NB4 (cell line): ENCODE results near the gene PPP1CA.

Source experiments
- DNase-seq: peaks from one replicate; pipeline ENCODE4 v3.0.0; 2010; ENCODE audit warnings: low read depth
- H3K4me3 ChIP-seq: one replicate; pipeline ENCODE4 v1.5.1; 2011; ENCODE audit warnings: mild to moderate bottlenecking, low read depth, low read length, moderate library complexity
- MYC ChIP-seq: IDR thresholded peaks from 2 replicates; pipeline ENCODE4 v1.6.1; 2011; ENCODE audit warnings: low read depth, low read length
- POLR2A ChIP-seq: IDR thresholded peaks from 2 replicates; pipeline ENCODE4 v1.6.1; 2011; ENCODE audit warnings: mild to moderate bottlenecking; ENCODE audit not compliant: insufficient read length; ENCODE audit errors: extremely low read depth
- TF ChIP-seq, protein P1 (sequence below): IDR thresholded peaks from one replicate; pipeline ENCODE4 v1.5.1; 2012; ENCODE audit warnings: low read depth, low read length
- TF ChIP-seq, protein P2 (sequence below): IDR thresholded peaks from 2 replicates; pipeline ENCODE4 v1.6.1; 2011; ENCODE audit warnings: low read depth, low read length

Gene PPP1CA

DNA sequence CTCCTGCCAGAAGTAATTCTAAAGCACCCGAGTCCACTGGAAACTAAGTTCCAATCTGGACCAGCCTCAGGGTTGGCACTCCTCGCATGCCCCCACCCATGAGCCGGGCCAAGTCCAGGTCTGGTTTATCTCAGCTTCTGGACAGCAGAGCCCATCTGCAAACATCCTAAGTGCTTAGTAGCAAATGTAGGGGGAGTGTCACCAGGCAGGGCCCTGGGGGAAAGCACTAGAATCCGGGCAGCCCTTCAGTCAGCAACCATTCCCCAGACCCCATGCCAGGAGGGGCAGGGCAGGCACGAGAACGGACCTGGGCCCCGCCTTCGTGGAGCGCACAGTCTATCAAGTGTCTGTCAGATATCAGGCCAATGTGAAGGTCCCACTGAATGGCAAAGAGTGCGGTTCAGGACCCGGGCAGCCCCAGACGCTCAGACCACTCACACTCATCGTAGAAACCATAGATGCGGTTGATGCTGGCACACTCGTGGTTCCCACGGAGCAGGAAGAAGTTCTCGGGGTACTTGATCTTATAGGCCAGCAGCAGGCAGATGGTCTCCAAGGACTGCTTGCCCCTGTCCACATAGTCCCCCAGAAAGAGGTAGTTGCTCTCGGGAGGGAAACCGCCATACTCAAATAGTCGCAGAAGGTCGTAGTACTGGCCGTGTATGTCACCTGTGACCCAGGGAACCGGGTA, 1.3 kb downstream of the PPP1CA start:
- TF ChIP-seq POLR2A (no peak), MYC (no peak)
- TF ChIP-seq, protein P1, sequence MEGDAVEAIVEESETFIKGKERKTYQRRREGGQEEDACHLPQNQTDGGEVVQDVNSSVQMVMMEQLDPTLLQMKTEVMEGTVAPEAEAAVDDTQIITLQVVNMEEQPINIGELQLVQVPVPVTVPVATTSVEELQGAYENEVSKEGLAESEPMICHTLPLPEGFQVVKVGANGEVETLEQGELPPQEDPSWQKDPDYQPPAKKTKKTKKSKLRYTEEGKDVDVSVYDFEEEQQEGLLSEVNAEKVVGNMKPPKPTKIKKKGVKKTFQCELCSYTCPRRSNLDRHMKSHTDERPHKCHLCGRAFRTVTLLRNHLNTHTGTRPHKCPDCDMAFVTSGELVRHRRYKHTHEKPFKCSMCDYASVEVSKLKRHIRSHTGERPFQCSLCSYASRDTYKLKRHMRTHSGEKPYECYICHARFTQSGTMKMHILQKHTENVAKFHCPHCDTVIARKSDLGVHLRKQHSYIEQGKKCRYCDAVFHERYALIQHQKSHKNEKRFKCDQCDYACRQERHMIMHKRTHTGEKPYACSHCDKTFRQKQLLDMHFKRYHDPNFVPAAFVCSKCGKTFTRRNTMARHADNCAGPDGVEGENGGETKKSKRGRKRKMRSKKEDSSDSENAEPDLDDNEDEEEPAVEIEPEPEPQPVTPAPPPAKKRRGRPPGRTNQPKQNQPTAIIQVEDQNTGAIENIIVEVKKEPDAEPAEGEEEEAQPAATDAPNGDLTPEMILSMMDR: no peak
- TF ChIP-seq, protein P2, sequence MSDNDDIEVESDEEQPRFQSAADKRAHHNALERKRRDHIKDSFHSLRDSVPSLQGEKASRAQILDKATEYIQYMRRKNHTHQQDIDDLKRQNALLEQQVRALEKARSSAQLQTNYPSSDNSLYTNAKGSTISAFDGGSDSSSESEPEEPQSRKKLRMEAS: no peak
- peak overlapping the region; percentile 90 for H3K4me3 ChIP-seq
- DNase-seq: peak; percentile 58

DNA sequence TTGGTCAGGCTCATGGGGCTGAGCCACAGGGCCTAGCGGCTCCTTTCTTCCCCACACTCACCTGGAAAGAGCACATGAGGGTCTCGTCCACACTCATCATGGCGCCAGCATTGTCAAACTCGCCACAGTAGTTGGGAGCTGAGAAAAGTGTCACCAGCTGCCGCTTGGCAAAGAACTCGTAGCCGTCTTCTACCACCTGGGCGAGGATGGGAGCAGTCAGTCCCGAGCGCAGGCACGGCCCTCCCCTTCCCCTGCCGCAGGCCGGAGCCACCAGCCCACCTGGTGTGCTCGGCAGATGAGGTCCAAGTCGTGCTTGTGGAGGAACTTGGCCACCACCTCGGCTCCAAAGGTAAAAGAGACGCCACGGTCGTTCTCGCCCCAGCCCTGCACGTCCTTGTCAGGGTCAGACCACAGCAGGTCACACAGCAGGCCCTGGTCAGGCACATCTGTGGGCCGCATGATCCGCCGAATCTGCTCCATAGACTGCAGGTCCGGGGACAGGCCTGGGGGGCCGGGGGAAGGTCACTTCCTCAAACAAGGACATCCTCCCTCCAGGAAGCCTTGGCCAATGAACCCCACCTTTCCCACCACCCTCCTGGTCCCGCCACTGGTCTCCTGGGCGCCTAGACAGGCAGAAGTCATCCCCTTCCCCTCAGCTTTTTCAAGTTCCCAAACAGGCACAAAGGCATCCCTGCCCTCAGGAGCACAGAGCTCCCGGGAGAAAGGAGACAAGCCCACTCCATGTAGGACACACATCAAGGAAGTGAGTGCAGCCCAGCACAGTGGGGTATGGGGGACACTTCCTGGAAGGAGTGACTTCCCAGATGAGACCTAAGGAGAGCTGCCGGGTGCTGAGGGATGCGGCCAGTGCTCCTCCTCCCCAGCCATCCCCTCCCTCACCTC, 2.7 kb downstream of the PPP1CA start:
- DNase-seq: no peak
- TF ChIP-seq MYC (no peak), POLR2A (no peak)
- TF ChIP-seq, protein P1: no peak
- TF ChIP-seq, protein P2: no peak
- no peak overlapping the region for H3K4me3 ChIP-seq

DNA sequence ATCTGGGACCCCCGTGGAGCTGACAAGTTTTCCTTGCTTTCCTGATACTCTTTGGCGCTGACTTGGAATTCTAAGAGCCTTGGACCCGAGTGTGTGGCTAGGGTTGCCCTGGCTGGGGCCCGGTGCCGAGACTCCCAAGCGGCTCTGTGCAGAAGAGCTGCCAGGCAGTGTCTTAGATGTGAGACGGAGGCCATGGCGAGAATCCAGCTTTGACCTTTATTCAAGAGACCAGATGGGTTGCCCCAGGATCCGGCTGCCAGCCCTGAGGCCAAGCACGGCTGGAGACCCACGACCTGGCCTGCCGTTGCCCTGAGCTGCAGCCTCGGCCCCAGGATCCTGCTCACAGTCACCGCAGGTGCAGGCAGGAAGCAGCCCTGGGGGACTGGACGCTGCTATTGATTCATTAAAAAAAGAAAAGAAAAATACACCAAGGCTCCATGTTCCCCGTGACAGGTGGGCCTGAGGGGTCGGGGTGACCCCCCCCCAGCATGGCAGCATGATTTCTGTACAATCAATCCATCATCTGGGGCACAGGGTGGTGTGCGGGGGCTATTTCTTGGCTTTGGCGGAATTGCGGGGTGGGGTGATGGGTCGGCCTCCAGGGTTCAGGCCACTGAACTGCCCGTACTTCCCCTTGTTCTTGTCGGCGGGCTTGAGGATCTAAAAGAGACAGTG, 3.5 kb downstream of the PPP1CA start:
- DNase-seq: no peak

DNA sequence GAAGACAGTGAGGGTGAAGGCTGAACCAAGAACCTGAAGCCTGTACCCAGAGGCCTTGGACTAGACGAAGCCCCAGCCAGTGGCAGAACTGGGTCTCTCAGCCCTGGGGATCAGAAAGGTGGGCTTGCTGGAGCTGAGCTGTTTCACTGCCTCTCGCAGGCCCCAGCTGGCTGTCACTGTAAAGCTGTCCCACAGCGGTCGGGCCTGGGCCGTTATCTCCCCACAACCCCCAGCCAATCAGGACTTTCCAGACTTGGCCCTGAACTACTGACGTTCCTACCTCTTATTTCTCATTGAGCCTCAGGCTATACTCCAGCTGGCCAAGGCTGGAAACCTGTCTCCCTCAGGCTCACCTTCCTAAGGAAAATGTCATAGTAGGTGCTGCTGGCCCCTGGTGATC, 4.1 kb downstream of the PPP1CA start:
- TF ChIP-seq, protein P1: no peak
- TF ChIP-seq, protein P2: no peak
- TF ChIP-seq POLR2A (no peak), MYC (no peak)
- DNase-seq: no peak
- no peak overlapping the region for H3K4me3 ChIP-seq

More for the DNA sequence above, 3.5 kb downstream of the PPP1CA start:
- H3K4me3 ChIP-seq: no peak overlapping the region
- TF ChIP-seq POLR2A (no peak), MYC (no peak)
- TF ChIP-seq, protein P2: no peak
- TF ChIP-seq, protein P1: no peak

DNA sequence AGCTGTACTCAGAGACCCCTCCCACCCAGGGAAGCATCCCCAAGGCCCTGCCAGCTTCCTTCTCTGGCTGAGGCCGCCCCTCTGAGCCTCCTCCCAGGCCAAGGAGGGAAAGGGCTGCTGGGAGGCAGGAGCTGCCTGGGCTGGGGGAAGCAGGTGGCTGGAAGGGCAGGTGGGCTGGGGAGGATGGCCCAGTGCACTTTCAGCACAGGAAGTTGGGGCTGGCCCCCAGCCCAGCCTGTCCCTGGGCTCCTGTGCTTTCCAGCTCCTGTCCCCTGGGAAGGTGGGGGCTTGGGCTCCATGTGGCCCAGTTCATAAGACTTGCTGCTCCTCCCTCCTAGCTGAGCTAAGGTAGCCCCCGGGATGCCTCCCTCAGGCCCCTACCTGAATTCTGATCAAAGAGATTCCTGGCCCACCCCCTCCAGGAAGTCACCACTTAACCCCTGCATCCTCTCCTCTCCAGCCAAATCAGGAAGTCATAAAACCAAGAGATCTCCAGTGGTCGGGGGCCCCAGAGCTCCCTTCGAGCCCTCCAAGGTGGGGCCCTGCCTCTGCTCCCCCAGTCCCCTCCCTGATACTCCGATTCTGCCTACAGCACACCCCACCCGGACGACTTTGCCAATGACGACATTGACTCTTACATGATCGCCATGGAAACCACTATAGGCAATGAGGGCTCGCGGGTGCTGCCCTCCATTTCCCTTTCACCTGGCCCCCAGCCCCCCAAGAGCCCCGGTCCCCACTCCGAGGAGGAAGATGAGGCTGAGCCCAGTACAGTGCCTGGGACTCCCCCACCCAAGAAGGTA, 4.9 kb downstream of the PPP1CA start:
- peak; percentile 51 for DNase-seq
- no peak overlapping the region for H3K4me3 ChIP-seq
- TF ChIP-seq POLR2A (no peak), MYC (no peak)
- TF ChIP-seq, protein P2: no peak
- TF ChIP-seq, protein P1: no peak
